Thymus (tissue), 11 donors: ENCODE results near the gene ANKRD13A. TPM values are rescaled to one million over a fixed set of nuclear protein-coding genes. Genes with fewer than 3 reads are reported as not detected.
"Not testable (repeated sequence)": the region's sequence is repeated elsewhere in the genome, so short reads cannot be mapped to it uniquely, and the experiment has no call there.

Source experiments
- DNase-seq, 9 donors: peaks; one replicate each; pipeline ENCODE4 v3.0.0-alpha.2; 2013; ENCODE audit warnings: low spot score in 9 of 9, low read depth in 6 of 9, missing footprints in 1 of 9
- H3K27ac ChIP-seq, 2 donors: one replicate each; pipeline ENCODE4 v1.5.1; 2013; ENCODE audit warnings: control low read depth in 1 of 2, low read depth in 1 of 2, low read length in 1 of 2, mild to moderate bottlenecking in 1 of 2, moderate library complexity in 1 of 2
- H3K27me3 ChIP-seq, 2 donors: one replicate each; pipeline ENCODE4 v1.5.1; 2013; ENCODE audit warnings: low read length in 1 of 2; ENCODE audit not compliant: control insufficient read depth in 2 of 2, insufficient read depth in 1 of 2
- H3K36me3 ChIP-seq, 2 donors: one replicate each; pipeline ENCODE4 v1.5.1; 2013; ENCODE audit warnings: low read length in 1 of 2, mild to moderate bottlenecking in 1 of 2, moderate library complexity in 1 of 2; ENCODE audit not compliant: control insufficient read depth in 2 of 2, insufficient read depth in 2 of 2
- H3K4me1 ChIP-seq, 2 donors: one replicate each; pipeline ENCODE4 v1.5.1; 2013; ENCODE audit warnings: low read length in 2 of 2; ENCODE audit not compliant: control insufficient read depth in 2 of 2, insufficient read depth in 2 of 2
- H3K4me3 ChIP-seq, 2 donors: one replicate each; pipeline ENCODE4 v1.5.1; 2013; ENCODE audit warnings: low read length in 2 of 2, control low read depth in 1 of 2, mild to moderate bottlenecking in 1 of 2
- H3K9me3 ChIP-seq, 2 donors: one replicate each; pipeline ENCODE4 v1.5.1; 2013; ENCODE audit warnings: low read length in 1 of 2, mild to moderate bottlenecking in 1 of 2; ENCODE audit not compliant: control insufficient read depth in 2 of 2, insufficient read depth in 1 of 2
- WGBS: extraction: QIAGEN DNeasy Blood & Tissue Kit; methylation state at CpG from one replicate; pipeline ENCODE4 v1.1.7; 2013; 5-methylcytosine and 5-hydroxymethylcytosine counted together
- polyA plus RNA-seq: library from polyadenylated mRNA; stranded (reverse); fragments of 200-250 nt; gene quantifications from one replicate; pipeline ENCODE4 v1.2.3, GENCODE V29; 2013
- total RNA-seq: library from RNA; stranded (reverse); fragments of 120-200 nt; gene quantifications from one replicate; pipeline ENCODE4 v1.2.4, GENCODE V29; 2013
- donor health status: healthy.

Gene ANKRD13A
- total and polyA plus RNA-seq, 2 donors, result 30.8 to 47.2 TPM

DNA sequence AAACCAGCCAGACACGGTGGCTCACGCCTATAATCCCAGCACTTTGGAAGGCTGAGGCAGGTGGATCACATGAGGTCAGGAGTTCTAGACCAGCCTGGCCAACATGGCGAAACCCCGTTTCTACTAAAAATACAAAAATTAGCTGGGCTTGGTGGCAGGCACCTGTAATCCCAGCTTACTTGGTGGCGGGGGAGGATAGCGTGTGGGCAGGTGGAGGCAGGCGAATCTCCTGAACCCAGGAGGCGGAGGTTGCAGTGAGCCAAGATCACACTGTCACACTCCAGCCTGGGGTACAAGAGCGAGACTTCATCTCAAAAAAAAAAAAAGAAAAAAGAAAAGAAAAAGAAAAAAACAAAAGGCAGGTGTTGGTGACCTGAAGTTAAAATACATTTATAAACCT, 73.4 kb downstream of the ANKRD13A start:
- not testable (repeated sequence) for DNase-seq, H3K36me3 ChIP-seq, H3K27ac ChIP-seq, H3K27me3 ChIP-seq, H3K9me3 ChIP-seq
- Histone ChIP-seq H3K4me1 (peaks cover 3 to 13% of the 10 kb centered on the region in 2 donors), H3K4me3 (peak overlapping the region in 1 of 2 donors; percentile 41)
- WGBS, result 94% methylated on average over 9 of the region's 9 CpGs

DNA sequence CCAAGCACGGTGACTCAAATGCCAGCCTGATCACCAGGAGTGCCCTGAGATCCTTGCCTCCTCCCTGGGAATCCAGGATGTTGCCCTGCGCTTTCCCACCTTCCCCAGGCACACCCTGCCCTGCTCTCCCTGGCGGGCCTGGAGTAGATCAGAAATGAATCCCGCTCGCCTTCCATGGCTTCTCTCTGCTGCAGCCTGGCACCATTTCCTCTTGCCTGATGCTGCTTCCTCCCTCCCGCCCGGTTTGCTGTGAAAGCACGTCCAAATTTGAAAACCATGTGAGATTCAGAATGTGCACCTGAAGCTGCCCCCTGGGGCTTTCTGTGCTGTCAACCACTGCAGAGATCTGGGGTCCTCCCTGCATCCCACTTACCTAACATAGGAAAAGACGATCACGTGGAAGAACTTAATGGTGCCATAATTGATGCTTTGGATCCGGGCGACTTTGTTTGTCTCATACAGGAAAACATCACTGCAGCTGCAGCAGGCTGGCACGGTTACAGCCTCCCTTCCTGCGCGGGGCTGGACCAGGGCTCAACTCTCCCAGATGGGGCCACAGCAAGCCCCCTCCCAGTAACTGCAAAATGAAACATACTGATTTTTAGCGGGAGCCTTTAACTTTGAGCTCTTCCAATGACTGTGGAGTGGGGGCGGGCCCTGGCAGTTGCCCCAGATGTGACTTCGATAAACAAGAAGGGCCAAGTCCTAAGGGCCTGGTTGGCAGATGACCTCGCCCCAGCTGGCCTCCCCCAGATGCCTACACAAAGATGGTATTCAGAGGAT, 74.0 kb downstream of the ANKRD13A start:
- Histone ChIP-seq H3K27ac (peak overlapping the region in 1 of 2 donors; percentile 12), H3K36me3 (no peaks in the 10 kb centered on the region), H3K9me3 (no peaks in the 10 kb centered on the region), H3K27me3 (no peaks in the 10 kb centered on the region), H3K4me1 (peaks cover 3 to 13% of the 10 kb centered on the region in 2 donors), H3K4me3 (peak overlapping the region; percentile 41 to 47)
- WGBS, result 13% methylated on average over 19 of the region's 19 CpGs
- DNase-seq, result peak in 4 of 9 donors; percentile 10 to 38 (median 16)

DNA sequence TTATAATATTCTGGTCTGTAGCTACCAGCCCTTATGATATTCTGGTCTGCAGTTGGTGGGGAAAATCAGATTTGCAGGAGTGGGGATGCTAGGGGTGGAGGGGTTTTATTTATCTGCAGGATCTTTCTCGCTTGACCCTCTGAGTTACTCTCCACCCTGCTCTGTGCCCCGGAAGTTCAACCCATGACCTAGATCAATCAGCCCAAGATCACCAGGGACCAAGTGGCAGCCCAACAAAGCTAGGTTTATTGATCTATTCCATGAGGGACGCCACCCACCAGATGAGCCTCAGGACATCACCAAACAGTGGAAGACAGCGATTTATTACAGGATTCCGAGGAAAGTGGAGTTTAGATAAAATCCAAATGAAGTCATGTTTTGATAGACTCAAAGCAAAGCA, 74.9 kb downstream of the ANKRD13A start:
- no peak overlapping the region for H3K4me3 ChIP-seq
- H3K27ac ChIP-seq, result no peak overlapping the region
- no peak for DNase-seq
- H3K9me3 ChIP-seq, result no peaks in the 10 kb centered on the region
- WGBS, result 95% methylated on average over 5 of the region's 5 CpGs
- no peaks in the 10 kb centered on the region for H3K36me3 ChIP-seq
- H3K4me1 ChIP-seq, result peaks cover 3 to 14% of the 10 kb centered on the region in 2 donors
- no peaks in the 10 kb centered on the region for H3K27me3 ChIP-seq

GRCh38 chr12:110075880-110076279, 76.7 kb downstream of the ANKRD13A start:
- Histone ChIP-seq H3K4me3 (no peak overlapping the region), H3K27me3 (no peaks in the 10 kb centered on the region), H3K9me3 (peaks cover 0 to 4% of the 10 kb centered on the region in 2 donors), H3K36me3 (no peaks in the 10 kb centered on the region), H3K27ac (no peak overlapping the region), H3K4me1 (peaks cover 6 to 24% of the 10 kb centered on the region in 2 donors)
- WGBS, result 100% methylated on average over 1 of the region's 1 CpG
- no peak for DNase-seq

- H3K9me3 ChIP-seq, result peaks cover 0 to 4% of the 10 kb centered on the region in 2 donors
- 94% methylated on average over 4 of the region's 4 CpGs for WGBS
Measured at GRCh38 chr12:110077800-110078199, 78.6 kb downstream of the ANKRD13A start.

GRCh38 chr12:110079477-110080400, 80.5 kb downstream of the ANKRD13A start:
- Histone ChIP-seq H3K27ac (peak overlapping the region; percentile 78 to 84), H3K9me3 (peaks cover 0 to 4% of the 10 kb centered on the region in 2 donors), H3K36me3 (no peaks in the 10 kb centered on the region), H3K4me1 (peaks cover 2 to 11% of the 10 kb centered on the region in 2 donors), H3K27me3 (no peaks in the 10 kb centered on the region), H3K4me3 (peak overlapping the region; percentile 22 to 29)
- DNase-seq, result peak in 7 of 9 donors; percentile 1 to 77 (median 36)
- WGBS, result 56% methylated on average over 24 of the region's 24 CpGs

More at GRCh38 chr12:110077800-110078199, 78.6 kb downstream of the ANKRD13A start:
- Histone ChIP-seq H3K36me3 (no peaks in the 10 kb centered on the region), H3K4me3 (no peak overlapping the region), H3K4me1 (peaks cover 6 to 24% of the 10 kb centered on the region in 2 donors), H3K27me3 (no peaks in the 10 kb centered on the region), H3K27ac (no peak overlapping the region)
- no peak for DNase-seq

GRCh38 chr12:110080410-110080809, 81.2 kb downstream of the ANKRD13A start:
- H3K27ac ChIP-seq, result no peak overlapping the region
- 95% methylated on average over 7 of the region's 7 CpGs for WGBS
- H3K4me3 ChIP-seq, result no peak overlapping the region
- H3K27me3 ChIP-seq, result no peaks in the 10 kb centered on the region
- no peak for DNase-seq
- peaks cover 2 to 11% of the 10 kb centered on the region in 2 donors for H3K4me1 ChIP-seq
- H3K9me3 ChIP-seq, result peaks cover 0 to 4% of the 10 kb centered on the region in 2 donors
- H3K36me3 ChIP-seq, result no peaks in the 10 kb centered on the region

DNA sequence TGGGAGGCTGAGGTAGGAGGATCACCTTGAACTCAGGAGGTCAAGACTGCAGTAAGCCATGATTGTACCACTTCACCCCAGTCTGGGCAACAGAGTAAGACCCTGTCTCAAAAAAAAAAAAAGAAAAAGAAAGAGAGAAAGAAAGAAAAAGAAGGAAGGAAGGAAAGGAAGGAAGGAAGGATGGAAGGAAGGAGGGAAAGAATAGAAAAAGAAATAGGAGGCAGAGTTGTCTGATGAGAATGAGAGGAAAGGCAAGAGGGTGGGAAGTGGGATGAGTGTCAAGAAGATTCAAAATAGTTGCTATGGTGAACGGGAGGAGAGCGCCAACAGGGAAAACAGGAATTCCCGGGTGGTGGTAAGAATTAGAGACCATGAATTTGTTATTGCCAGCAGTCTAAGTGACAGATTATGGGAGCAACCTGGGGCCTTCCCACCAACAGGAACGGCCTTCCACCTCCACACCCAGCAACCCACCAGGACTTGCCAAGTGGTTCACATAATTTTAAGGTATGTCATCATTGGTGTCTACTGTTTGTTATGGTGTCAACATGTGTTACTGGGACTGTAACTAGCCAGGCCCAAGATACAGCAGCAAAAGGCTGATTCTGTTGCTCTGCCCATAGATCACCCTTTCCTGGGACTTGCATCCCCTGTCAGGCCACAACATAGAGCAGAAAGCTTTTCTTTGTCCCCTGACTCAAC, 85.2 kb downstream of the ANKRD13A start:
- 96% methylated on average over 4 of the region's 4 CpGs for WGBS

More for the DNA sequence above, 85.2 kb downstream of the ANKRD13A start:
- H3K4me3 ChIP-seq, result no peak overlapping the region
- H3K4me1 ChIP-seq, result peaks cover 2 to 7% of the 10 kb centered on the region in 2 donors
- H3K27ac ChIP-seq, result no peak overlapping the region
- H3K36me3 ChIP-seq, result no peaks in the 10 kb centered on the region
- peaks cover 0 to 4% of the 10 kb centered on the region in 2 donors for H3K9me3 ChIP-seq
- H3K27me3 ChIP-seq, result no peaks in the 10 kb centered on the region
- DNase-seq, result no peak
